Measurements from ENCODE around the gene SNX32. TPM values are rescaled to one million over a fixed set of nuclear protein-coding genes. Genes with fewer than 3 reads are reported as not detected.
"Not testable (repeated sequence)": the region's sequence is repeated elsewhere in the genome, so short reads cannot be mapped to it uniquely, and the experiment has no call there.

The SNX32 gene
- total RNA-seq, 1 experiment from 2014 or later = 0.69 TPM

GRCh38 chr11:65822776-65823528 is 10.8 kb upstream of the SNX32 start:
- DNase-seq (ENCODE audit: low read depth) = no peak

GRCh38 chr11:65826984-65827735 is 6.6 kb upstream of the SNX32 start:
- DNase-seq (ENCODE audit: low read depth) = no peak

- no peak for DNase-seq (ENCODE audit: low read depth)
These were observed 4.3 kb upstream of the SNX32 start for GRCh38 chr11:65829459-65829858.

GRCh38 chr11:65832231-65832630 is 1.5 kb upstream of the SNX32 start:
- DNase-seq (ENCODE audit: low read depth) = not testable (repeated sequence)

GRCh38 chr11:65834202-65834601 is 439 bp downstream of the SNX32 start:
- no peak for DNase-seq (ENCODE audit: low read depth)

- DNase-seq (ENCODE audit: low read depth) = no peak
These were observed 8.4 kb downstream of the SNX32 start for GRCh38 chr11:65842144-65842543.

- no peak for DNase-seq (ENCODE audit: low read depth)
These were observed 10.0 kb downstream of the SNX32 start for GRCh38 chr11:65843811-65844210.

GRCh38 chr11:65844231-65844872 is 10.6 kb downstream of the SNX32 start:
- no peak for DNase-seq (ENCODE audit: low read depth)

GRCh38 chr11:65847746-65848145 is 14.0 kb downstream of the SNX32 start:
- no peak for DNase-seq (ENCODE audit: low read depth)

- DNase-seq (ENCODE audit: low read depth) = not testable (repeated sequence)
These were observed 14.9 kb downstream of the SNX32 start for GRCh38 chr11:65848693-65849092.

- DNase-seq (ENCODE audit: low read depth) = no peak
These were observed 15.6 kb downstream of the SNX32 start for GRCh38 chr11:65849366-65849765.

GRCh38 chr11:65849771-65850216 is 16.0 kb downstream of the SNX32 start:
- DNase-seq (ENCODE audit: low read depth) = no peak

- no peak for DNase-seq (ENCODE audit: low read depth)
These were observed 16.7 kb downstream of the SNX32 start for GRCh38 chr11:65850217-65851082.

GRCh38 chr11:65851083-65851579 is 17.4 kb downstream of the SNX32 start:
- DNase-seq (ENCODE audit: low read depth) = no peak

- no peak for DNase-seq (ENCODE audit: low read depth)
These were observed 18.2 kb downstream of the SNX32 start for GRCh38 chr11:65851811-65852507.

- no peak for DNase-seq (ENCODE audit: low read depth)
These were observed 18.9 kb downstream of the SNX32 start for GRCh38 chr11:65852508-65853245.

- no peak for DNase-seq (ENCODE audit: low read depth)
These were observed 19.6 kb downstream of the SNX32 start for GRCh38 chr11:65853246-65853979.

GRCh38 chr11:65854161-65854592 is 20.4 kb downstream of the SNX32 start:
- DNase-seq (ENCODE audit: low read depth) = no peak

Measured in LHCN-M2 (cell line).